WTC11 (cell line): Measurements from ENCODE around the gene MUC2. TPM values are rescaled to one million over a fixed set of nuclear protein-coding genes. Genes with fewer than 3 reads are reported as not detected.

Experiments used
- ATAC-seq: fragments of 200-7000 bp; cut with Tn5 transposase; 2 replicates; pipeline ENCODE4 v1.10.0; 2021; ENCODE audit warnings: mild to moderate bottlenecking, moderate library complexity
- CTCF ChIA-PET: fragments of 300-600 bp; sonication (Branson Sonifier 250); formaldehyde crosslinking; loops from one replicate; lab custom pipeline; 2021; ENCODE audit warnings: antibody characterized with exemption; lab: Charles Lee
- POLR2A ChIA-PET: fragments of 350-600 bp; sonication (Branson Sonifier 250); formaldehyde crosslinking; loops from one replicate; lab custom pipeline; 2021; ENCODE audit warnings: antibody characterized with exemption; lab: Charles Lee
- DNase-seq: peaks from one replicate; pipeline ENCODE4 v3.0.0; 2021; ENCODE audit warnings: low spot score
- H3K27ac Mint-ChIP-seq: 2 replicates; pipeline ENCODE4 v1.8.0; 2021; ENCODE audit warnings: mixed read lengths
- H3K27me3 Mint-ChIP-seq: 2 replicates; pipeline ENCODE4 v1.8.0; 2021; ENCODE audit warnings: low read depth, mild to moderate bottlenecking, moderate library complexity, mixed read lengths
- H3K36me3 Mint-ChIP-seq: 2 replicates; pipeline ENCODE4 v1.8.0; 2021; ENCODE audit warnings: mixed read lengths
- H3K4me1 Mint-ChIP-seq: 2 replicates; pipeline ENCODE4 v1.8.0; 2022; ENCODE audit warnings: mixed read lengths
- H3K4me3 Mint-ChIP-seq: 2 replicates; pipeline ENCODE4 v1.8.0; 2021; ENCODE audit warnings: mild to moderate bottlenecking, moderate library complexity, mixed read lengths
- H3K9me3 Mint-ChIP-seq: 2 replicates; pipeline ENCODE4 v1.8.0; 2021; ENCODE audit warnings: mixed read lengths
- CBFB ChIP-seq: sonication (generic); formaldehyde crosslinking; IDR thresholded peaks from 2 replicates; pipeline ENCODE4 v1.8.1; 2022; ENCODE audit warnings: mild to moderate bottlenecking, low read depth, missing genetic modification reagents
- CREB1 ChIP-seq: sonication (generic); formaldehyde crosslinking; IDR thresholded peaks from 2 replicates; pipeline ENCODE4 v1.8.0; 2023; ENCODE audit warnings: mild to moderate bottlenecking, missing genetic modification reagents
- EMX1 ChIP-seq: fragments of 250-450 bp; sonication (Bioruptor Pico); IDR thresholded peaks from 2 replicates; pipeline ENCODE4 v1.8.0; 2021; ENCODE audit warnings: mild to moderate bottlenecking
- HMGA2 ChIP-seq: fragments of 250-450 bp; sonication (Bioruptor Pico); IDR thresholded peaks from 2 replicates; pipeline ENCODE4 v1.4.0; 2021; ENCODE audit warnings: mild to moderate bottlenecking, moderate library complexity
- MXD4 ChIP-seq: fragments of 250-450 bp; sonication (Bioruptor Pico); IDR thresholded peaks from 2 replicates; pipeline ENCODE4 v1.8.0; 2021; ENCODE audit warnings: mild to moderate bottlenecking, moderate library complexity, borderline replicate concordance
- NR3C1 ChIP-seq: sonication (generic); formaldehyde crosslinking; conservative IDR thresholded peaks from 2 replicates; pipeline ENCODE4 v1.8.1; 2023; ENCODE audit warnings: low read depth, mild to moderate bottlenecking, missing genetic modification reagents
- SP1 ChIP-seq: sonication (generic); formaldehyde crosslinking; conservative IDR thresholded peaks from 2 replicates; pipeline ENCODE4 v1.8.1; 2022; ENCODE audit warnings: missing genetic modification reagents
- TEAD4 ChIP-seq: sonication (generic); formaldehyde crosslinking; IDR thresholded peaks from 2 replicates; pipeline ENCODE4 v1.8.0; 2022; ENCODE audit warnings: mild to moderate bottlenecking, missing genetic modification reagents
- ZSCAN18 ChIP-seq: fragments of 250-450 bp; sonication (Bioruptor Pico); IDR thresholded peaks from 2 replicates; pipeline ENCODE4 v2.1.2; 2022; ENCODE audit warnings: mild to moderate bottlenecking, moderate library complexity
- total RNA-seq: library from RNA; stranded (reverse); gene quantifications from 3 replicates; pipeline ENCODE4 v1.2.3, GENCODE V29; 2021
- TF ChIP-seq, protein P1 (sequence below): sonication (generic); formaldehyde crosslinking; IDR thresholded peaks from 2 replicates; pipeline ENCODE4 v1.8.0; 2022; ENCODE audit warnings: mild to moderate bottlenecking, missing genetic modification reagents
- TF ChIP-seq, protein P2 (sequence below): fragments of 250-450 bp; sonication (Bioruptor Pico); IDR thresholded peaks from 2 replicates; pipeline ENCODE4 v1.9.0; 2021; ENCODE audit warnings: mild to moderate bottlenecking, borderline replicate concordance
- TF ChIP-seq, protein P3 (sequence below): sonication (generic); formaldehyde crosslinking; conservative IDR thresholded peaks from 2 replicates; pipeline ENCODE4 v1.8.1; 2022; ENCODE audit warnings: mild to moderate bottlenecking, missing genetic modification reagents

Gene MUC2
- total RNA-seq, 1 experiment from 2014 or later, result 0.22 TPM

DNA sequence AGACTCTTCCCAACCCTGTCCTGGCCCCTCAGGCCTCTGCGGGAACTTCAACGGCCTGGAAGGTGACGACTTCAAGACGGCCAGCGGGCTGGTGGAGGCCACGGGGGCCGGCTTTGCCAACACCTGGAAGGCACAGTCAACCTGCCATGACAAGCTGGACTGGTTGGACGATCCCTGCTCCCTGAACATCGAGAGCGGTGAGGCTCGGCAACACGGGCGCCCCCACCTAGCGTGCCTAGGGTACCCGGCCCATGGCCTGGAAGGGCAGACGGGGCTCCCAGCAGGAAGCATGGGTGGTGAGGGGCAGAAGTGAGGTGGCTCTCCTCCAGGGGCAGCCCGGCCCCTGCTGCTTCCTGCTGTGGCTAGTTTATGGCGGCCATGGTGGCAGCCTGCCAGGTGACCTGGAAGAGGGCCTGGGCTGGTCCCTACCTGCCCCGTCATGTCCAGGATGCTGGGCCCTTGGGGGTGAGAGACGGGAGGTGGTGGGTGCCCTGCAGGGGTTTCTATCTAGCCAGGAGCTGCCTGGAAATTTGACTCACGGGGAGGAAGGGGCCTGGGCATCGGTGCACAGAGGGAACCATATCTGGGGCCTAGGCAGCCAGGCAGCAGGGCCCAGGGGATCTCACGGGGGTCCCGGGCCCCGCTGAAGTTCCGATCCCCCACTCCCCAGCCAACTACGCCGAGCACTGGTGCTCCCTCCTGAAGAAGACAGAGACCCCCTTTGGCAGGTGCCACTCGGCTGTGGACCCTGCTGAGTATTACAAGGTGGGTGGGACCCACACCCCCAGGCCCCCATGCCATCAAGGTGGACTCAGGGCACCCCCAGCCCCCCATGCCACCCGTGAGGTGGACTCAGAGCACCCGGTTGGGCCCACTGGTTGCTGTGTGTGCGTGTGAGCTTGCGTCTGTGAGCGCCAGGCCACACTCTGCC is 9.2 kb downstream of the MUC2 start:
- DNase-seq (peak; percentile 7), ATAC-seq (no peak)
- TF ChIP-seq EMX1 (CRISPR knock-in tag), result no peak
- TF ChIP-seq NR3C1, result no peak
- TF ChIP-seq, protein P1, sequence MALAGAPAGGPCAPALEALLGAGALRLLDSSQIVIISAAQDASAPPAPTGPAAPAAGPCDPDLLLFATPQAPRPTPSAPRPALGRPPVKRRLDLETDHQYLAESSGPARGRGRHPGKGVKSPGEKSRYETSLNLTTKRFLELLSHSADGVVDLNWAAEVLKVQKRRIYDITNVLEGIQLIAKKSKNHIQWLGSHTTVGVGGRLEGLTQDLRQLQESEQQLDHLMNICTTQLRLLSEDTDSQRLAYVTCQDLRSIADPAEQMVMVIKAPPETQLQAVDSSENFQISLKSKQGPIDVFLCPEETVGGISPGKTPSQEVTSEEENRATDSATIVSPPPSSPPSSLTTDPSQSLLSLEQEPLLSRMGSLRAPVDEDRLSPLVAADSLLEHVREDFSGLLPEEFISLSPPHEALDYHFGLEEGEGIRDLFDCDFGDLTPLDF (CRISPR knock-in tag), result no peak
- no peak for TF ChIP-seq CREB1 (CRISPR knock-in tag)
- TF ChIP-seq, all 79 proteins: peak for 0
- ChIA-PET CTCF (no interaction called here), POLR2A (no interaction called here)
- H3K27me3 Mint-ChIP-seq, result no peaks in the 10 kb centered on the region; the same call in 1 of the 2 replicates
- H3K36me3 Mint-ChIP-seq, result no peaks in the 10 kb centered on the region
- H3K27ac Mint-ChIP-seq, result no peak overlapping the region
- H3K9me3 Mint-ChIP-seq, result no peaks in the 10 kb centered on the region
- no peak overlapping the region for H3K4me3 Mint-ChIP-seq
- no peaks in the 10 kb centered on the region for H3K4me1 Mint-ChIP-seq

GRCh38 chr11:1084561-1085439 is 10.1 kb downstream of the MUC2 start:
- Mint-ChIP-seq H3K27me3 (no peaks in the 10 kb centered on the region; the same call in 1 of the 2 replicates), H3K9me3 (no peaks in the 10 kb centered on the region), H3K27ac (no peak overlapping the region), H3K36me3 (no peaks in the 10 kb centered on the region), H3K4me1 (no peaks in the 10 kb centered on the region), H3K4me3 (no peak overlapping the region)
- DNase-seq, result peak; percentile 12
- CTCF ChIA-PET, result interaction anchor here (0.9 kb wide), 1 partner anchor 140 kb away, joined by 3 read pairs; no protein-coding TSS in a partner anchor
- ATAC-seq, result no peak
- POLR2A ChIA-PET, result no interaction called here
- no peak for TF ChIP-seq CBFB (CRISPR knock-in tag)
- no peak for TF ChIP-seq EMX1 (CRISPR knock-in tag)
- no peak for TF ChIP-seq ZSCAN18

- TF ChIP-seq HMGA2, result no peak
- TF ChIP-seq MXD4 (CRISPR knock-in tag), result no peak
- TF ChIP-seq, protein P2, sequence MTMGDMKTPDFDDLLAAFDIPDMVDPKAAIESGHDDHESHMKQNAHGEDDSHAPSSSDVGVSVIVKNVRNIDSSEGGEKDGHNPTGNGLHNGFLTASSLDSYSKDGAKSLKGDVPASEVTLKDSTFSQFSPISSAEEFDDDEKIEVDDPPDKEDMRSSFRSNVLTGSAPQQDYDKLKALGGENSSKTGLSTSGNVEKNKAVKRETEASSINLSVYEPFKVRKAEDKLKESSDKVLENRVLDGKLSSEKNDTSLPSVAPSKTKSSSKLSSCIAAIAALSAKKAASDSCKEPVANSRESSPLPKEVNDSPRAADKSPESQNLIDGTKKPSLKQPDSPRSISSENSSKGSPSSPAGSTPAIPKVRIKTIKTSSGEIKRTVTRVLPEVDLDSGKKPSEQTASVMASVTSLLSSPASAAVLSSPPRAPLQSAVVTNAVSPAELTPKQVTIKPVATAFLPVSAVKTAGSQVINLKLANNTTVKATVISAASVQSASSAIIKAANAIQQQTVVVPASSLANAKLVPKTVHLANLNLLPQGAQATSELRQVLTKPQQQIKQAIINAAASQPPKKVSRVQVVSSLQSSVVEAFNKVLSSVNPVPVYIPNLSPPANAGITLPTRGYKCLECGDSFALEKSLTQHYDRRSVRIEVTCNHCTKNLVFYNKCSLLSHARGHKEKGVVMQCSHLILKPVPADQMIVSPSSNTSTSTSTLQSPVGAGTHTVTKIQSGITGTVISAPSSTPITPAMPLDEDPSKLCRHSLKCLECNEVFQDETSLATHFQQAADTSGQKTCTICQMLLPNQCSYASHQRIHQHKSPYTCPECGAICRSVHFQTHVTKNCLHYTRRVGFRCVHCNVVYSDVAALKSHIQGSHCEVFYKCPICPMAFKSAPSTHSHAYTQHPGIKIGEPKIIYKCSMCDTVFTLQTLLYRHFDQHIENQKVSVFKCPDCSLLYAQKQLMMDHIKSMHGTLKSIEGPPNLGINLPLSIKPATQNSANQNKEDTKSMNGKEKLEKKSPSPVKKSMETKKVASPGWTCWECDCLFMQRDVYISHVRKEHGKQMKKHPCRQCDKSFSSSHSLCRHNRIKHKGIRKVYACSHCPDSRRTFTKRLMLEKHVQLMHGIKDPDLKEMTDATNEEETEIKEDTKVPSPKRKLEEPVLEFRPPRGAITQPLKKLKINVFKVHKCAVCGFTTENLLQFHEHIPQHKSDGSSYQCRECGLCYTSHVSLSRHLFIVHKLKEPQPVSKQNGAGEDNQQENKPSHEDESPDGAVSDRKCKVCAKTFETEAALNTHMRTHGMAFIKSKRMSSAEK (CRISPR knock-in tag), result no peak
- TF ChIP-seq, protein P3, sequence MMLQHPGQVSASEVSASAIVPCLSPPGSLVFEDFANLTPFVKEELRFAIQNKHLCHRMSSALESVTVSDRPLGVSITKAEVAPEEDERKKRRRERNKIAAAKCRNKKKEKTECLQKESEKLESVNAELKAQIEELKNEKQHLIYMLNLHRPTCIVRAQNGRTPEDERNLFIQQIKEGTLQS (CRISPR knock-in tag), result no peak
- no peak for TF ChIP-seq SP1 (CRISPR knock-in tag)
- TF ChIP-seq TEAD4 (CRISPR knock-in tag), result no peak
- H3K4me3 Mint-ChIP-seq, result no peak overlapping the region
Observed at GRCh38 chr11:1085440-1086170, 10.9 kb downstream of the MUC2 start.

More at GRCh38 chr11:1085440-1086170, 10.9 kb downstream of the MUC2 start:
- H3K27ac Mint-ChIP-seq, result no peak overlapping the region
- ATAC-seq (no peak), DNase-seq (peak; percentile 8)
- no peaks in the 10 kb centered on the region for H3K36me3 Mint-ChIP-seq
- POLR2A ChIA-PET, result no interaction called here
- no peaks in the 10 kb centered on the region for H3K4me1 Mint-ChIP-seq
- H3K27me3 Mint-ChIP-seq, result no peaks in the 10 kb centered on the region; the same call in 1 of the 2 replicates
- CTCF ChIA-PET, result interaction anchor here (0.9 kb wide), 1 partner anchor 141 kb away, joined by 3 read pairs; no protein-coding TSS in a partner anchor
- H3K9me3 Mint-ChIP-seq, result no peaks in the 10 kb centered on the region
